PFSK-1 (cell line): Measurements from ENCODE around the gene TNRC6A.

Source experiments
- SIN3A ChIP-seq: IDR thresholded peaks from 2 replicates; pipeline ENCODE4 v1.6.1; 2012; ENCODE audit warnings: mild to moderate bottlenecking, low read length, moderate library complexity, borderline replicate concordance; ENCODE audit not compliant: insufficient read depth
- TF ChIP-seq, protein P1 (sequence below), 2 experiments: IDR thresholded peaks; 2 replicates each; pipeline versions ENCODE4 v1.6.1 to v1.8.0; 2011 to 2012; ENCODE audit warnings: low read depth in 2 of 2, low read length in 2 of 2, control low read depth in 1 of 2, inconsistent platforms in 1 of 2, mild to moderate bottlenecking in 1 of 2, moderate library complexity in 1 of 2; ENCODE audit not compliant: insufficient read depth in 1 of 2

DNA sequence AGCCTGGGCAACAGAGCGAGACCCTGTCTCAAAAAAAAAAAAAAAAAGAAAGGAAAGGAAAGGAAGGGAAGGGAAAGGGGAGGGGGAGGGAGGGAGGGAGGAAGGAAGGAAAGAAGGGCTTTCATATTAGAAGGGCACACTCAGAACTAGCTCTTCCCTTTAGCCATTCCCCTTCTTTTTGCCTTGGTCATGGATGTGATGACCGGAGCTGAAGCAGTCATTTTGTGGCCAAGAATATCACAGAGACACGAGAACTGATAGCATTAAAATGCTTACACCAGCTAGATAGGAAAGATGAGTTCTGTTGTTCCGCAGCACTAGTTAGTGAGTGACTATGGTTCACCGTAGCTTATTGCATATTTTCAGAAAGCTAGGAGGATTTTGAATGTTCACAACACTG, 32.8 kb upstream of the TNRC6A start:
- TF ChIP-seq, protein P1, sequence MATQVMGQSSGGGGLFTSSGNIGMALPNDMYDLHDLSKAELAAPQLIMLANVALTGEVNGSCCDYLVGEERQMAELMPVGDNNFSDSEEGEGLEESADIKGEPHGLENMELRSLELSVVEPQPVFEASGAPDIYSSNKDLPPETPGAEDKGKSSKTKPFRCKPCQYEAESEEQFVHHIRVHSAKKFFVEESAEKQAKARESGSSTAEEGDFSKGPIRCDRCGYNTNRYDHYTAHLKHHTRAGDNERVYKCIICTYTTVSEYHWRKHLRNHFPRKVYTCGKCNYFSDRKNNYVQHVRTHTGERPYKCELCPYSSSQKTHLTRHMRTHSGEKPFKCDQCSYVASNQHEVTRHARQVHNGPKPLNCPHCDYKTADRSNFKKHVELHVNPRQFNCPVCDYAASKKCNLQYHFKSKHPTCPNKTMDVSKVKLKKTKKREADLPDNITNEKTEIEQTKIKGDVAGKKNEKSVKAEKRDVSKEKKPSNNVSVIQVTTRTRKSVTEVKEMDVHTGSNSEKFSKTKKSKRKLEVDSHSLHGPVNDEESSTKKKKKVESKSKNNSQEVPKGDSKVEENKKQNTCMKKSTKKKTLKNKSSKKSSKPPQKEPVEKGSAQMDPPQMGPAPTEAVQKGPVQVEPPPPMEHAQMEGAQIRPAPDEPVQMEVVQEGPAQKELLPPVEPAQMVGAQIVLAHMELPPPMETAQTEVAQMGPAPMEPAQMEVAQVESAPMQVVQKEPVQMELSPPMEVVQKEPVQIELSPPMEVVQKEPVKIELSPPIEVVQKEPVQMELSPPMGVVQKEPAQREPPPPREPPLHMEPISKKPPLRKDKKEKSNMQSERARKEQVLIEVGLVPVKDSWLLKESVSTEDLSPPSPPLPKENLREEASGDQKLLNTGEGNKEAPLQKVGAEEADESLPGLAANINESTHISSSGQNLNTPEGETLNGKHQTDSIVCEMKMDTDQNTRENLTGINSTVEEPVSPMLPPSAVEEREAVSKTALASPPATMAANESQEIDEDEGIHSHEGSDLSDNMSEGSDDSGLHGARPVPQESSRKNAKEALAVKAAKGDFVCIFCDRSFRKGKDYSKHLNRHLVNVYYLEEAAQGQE (IDR thresholded peaks at IDR 0.05; ENCODE audit: insufficient read depth in 1 of 2, low read depth in 2 of 2, low read length in 2 of 2) = no peak
- TF ChIP-seq SIN3A = no peak
